Caco-2 (cell line): ENCODE results near the gene MLXIP. TPM values are rescaled to one million over a fixed set of nuclear protein-coding genes. Genes with fewer than 3 reads are reported as not detected.

Experiments
- BruUV-seq: library from RNA; stranded (reverse); fragments of 400-500 nt; replicated peaks from 2 replicates; lab custom pipeline; 2021; lab: Mats Ljungman, UMichigan
- CTCF ChIA-PET: fragments of 300-600 bp; sonication (Branson Sonifier 250); formaldehyde crosslinking; loops from one replicate; lab custom pipeline; 2022; ENCODE audit warnings: antibody characterized with exemption; lab: Charles Lee
- POLR2A ChIA-PET: fragments of 300-600 bp; sonication (Branson Sonifier 250); formaldehyde crosslinking; loops from one replicate; lab custom pipeline; 2022; ENCODE audit warnings: antibody characterized with exemption; lab: Charles Lee
- DNase-seq, 2 experiments: peaks; one replicate each; pipeline versions ENCODE4 v3.0.0 to v3.0.0-alpha.2; 2020 to 2022
- H3K27me3 ChIP-seq: replicated peaks from 2 replicates; pipeline ENCODE4 v1.6.0; 2011; ENCODE audit warnings: low read length; ENCODE audit not compliant: control insufficient read depth, insufficient read depth
- H3K36me3 ChIP-seq: 2 replicates; pipeline ENCODE4 v1.5.1; 2011; ENCODE audit warnings: low read length; ENCODE audit not compliant: control insufficient read depth, insufficient read depth
- H3K4me1 ChIP-seq: fragments of 250-450 bp; sonication (Bioruptor Pico); 2 replicates; pipeline ENCODE4 v1.5.1; 2020; ENCODE audit warnings: mild to moderate bottlenecking
- H3K4me3 ChIP-seq: 2 replicates; pipeline ENCODE4 v1.5.1; 2011; ENCODE audit warnings: low read depth, mild to moderate bottlenecking, control low read depth, low read length
- H3K9me3 ChIP-seq: fragments of 250-450 bp; sonication (Bioruptor Pico); 2 replicates; pipeline ENCODE4 v1.5.1; 2020; ENCODE audit warnings: mild to moderate bottlenecking, moderate library complexity
- H3K27ac Mint-ChIP-seq: one replicate; pipeline ENCODE4 v1.8.0; 2022; ENCODE audit warnings: mixed read lengths; ENCODE audit not compliant: unreplicated experiment
- H3K27me3 Mint-ChIP-seq: one replicate; pipeline ENCODE4 v1.8.0; 2022; ENCODE audit warnings: mixed read lengths; ENCODE audit not compliant: insufficient read depth, unreplicated experiment
- H3K36me3 Mint-ChIP-seq: one replicate; pipeline ENCODE4 v1.8.0; 2022; ENCODE audit warnings: mild to moderate bottlenecking, mixed read lengths; ENCODE audit not compliant: insufficient read depth, unreplicated experiment
- H3K4me1 Mint-ChIP-seq: one replicate; pipeline ENCODE4 v1.8.0; 2022; ENCODE audit warnings: low read depth, mixed read lengths; ENCODE audit not compliant: unreplicated experiment
- H3K4me3 Mint-ChIP-seq: one replicate; pipeline ENCODE4 v1.8.0; 2022; ENCODE audit warnings: mild to moderate bottlenecking, moderate library complexity, mixed read lengths; ENCODE audit not compliant: unreplicated experiment
- H3K9me3 Mint-ChIP-seq: one replicate; pipeline ENCODE4 v1.8.0; 2022; ENCODE audit warnings: mixed read lengths; ENCODE audit not compliant: unreplicated experiment
- intact Hi-C: fragments of 100-400 bp; cut with micrococcal nuclease; formaldehyde crosslinking; loops from one replicate; pipeline ENCODE4 v1.10.0; 2022; ENCODE audit not compliant: unreplicated experiment
- total RNA-seq: library from RNA; stranded (reverse); gene quantifications from 2 replicates; pipeline ENCODE4 v1.2.3, GENCODE V29; 2022
- TF ChIP-seq, protein P1 (sequence below), 2 experiments: fragments of 200-600 bp in 1 of 2; IDR thresholded peaks; 1 replicate in 1 of 2; 2 replicates in 1 of 2; pipeline versions ENCODE4 v1.5.1 to v1.8.0; 2011 to 2022; ENCODE audit warnings: antibody characterized with exemption in 1 of 2, control low read depth in 1 of 2, inconsistent platforms in 1 of 2, low read depth in 1 of 2, low read length in 1 of 2, mild to moderate bottlenecking in 1 of 2, moderate library complexity in 1 of 2; ENCODE audit not compliant: insufficient read depth in 1 of 2, severe bottlenecking in 1 of 2, unreplicated experiment in 1 of 2

The MLXIP gene
- total RNA-seq, 1 experiment from 2014 or later: 54.5 TPM

DNA sequence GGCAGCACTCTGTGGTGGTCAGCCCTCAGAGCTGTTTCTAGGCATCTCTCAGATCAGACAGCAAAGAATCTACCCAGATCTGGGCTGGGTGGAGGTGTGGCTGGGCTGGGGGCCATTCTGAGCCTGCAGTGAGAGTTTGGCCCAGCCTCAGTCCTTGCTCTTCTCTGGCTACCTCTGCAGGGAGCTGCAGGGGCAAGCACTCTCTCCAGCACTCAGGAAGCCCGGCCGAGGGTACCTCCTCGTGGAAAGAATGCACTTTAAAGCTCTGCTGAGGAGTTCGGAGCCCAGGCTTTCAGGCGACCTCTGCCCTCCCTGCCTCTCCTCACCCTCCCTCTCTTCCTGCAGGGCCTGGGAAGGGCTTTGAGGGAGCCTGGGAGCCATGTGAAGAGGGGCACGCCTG is 64.3 kb downstream of the MLXIP start:
- no peak for DNase-seq
- Histone ChIP-seq H3K4me3 (no peak overlapping the region), H3K36me3 (no peaks in the 10 kb centered on the region; the same call in none of the 2 replicates), H3K27me3 (no peaks in the 10 kb centered on the region), H3K4me1 (no peaks in the 10 kb centered on the region), H3K9me3 (no peaks in the 10 kb centered on the region)
- CTCF ChIA-PET: no interaction called here
- Mint-ChIP-seq H3K4me3 (no peak overlapping the region), H3K27ac (no peak overlapping the region), H3K9me3 (no peaks in the 10 kb centered on the region), H3K36me3 (peaks cover 24% of the 10 kb centered on the region), H3K4me1 (no peaks in the 10 kb centered on the region), H3K27me3 (no peaks in the 10 kb centered on the region)
- no TSS peak for BruUV-seq
- TF ChIP-seq, protein P1, sequence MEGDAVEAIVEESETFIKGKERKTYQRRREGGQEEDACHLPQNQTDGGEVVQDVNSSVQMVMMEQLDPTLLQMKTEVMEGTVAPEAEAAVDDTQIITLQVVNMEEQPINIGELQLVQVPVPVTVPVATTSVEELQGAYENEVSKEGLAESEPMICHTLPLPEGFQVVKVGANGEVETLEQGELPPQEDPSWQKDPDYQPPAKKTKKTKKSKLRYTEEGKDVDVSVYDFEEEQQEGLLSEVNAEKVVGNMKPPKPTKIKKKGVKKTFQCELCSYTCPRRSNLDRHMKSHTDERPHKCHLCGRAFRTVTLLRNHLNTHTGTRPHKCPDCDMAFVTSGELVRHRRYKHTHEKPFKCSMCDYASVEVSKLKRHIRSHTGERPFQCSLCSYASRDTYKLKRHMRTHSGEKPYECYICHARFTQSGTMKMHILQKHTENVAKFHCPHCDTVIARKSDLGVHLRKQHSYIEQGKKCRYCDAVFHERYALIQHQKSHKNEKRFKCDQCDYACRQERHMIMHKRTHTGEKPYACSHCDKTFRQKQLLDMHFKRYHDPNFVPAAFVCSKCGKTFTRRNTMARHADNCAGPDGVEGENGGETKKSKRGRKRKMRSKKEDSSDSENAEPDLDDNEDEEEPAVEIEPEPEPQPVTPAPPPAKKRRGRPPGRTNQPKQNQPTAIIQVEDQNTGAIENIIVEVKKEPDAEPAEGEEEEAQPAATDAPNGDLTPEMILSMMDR (IDR thresholded peaks at IDR 0.05; ENCODE audit: insufficient read depth in 1 of 2, low read depth in 1 of 2, low read length in 1 of 2, severe bottlenecking in 1 of 2, unreplicated experiment in 1 of 2): no peak
- intact Hi-C loops: no loop called here
- POLR2A ChIA-PET: no interaction called here

DNA sequence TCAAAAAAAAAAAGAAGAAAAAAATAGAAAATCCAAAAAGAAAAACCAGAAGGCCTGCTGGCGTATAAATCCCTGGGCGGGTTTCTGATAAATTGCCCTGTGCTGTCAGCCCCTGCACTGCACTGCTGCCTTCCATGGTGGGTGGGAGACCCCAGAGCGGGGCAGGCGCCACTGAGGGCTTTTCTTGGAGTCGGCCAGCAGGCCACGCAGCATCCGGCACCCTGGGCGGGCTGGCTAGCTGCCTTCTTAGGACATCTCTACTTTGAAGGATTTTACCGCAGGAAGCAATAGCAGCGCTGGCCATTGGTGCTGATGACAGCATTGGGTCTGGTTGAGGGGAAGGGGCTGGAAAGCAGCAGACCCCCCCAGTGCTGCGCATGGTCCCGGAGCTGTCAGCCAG is 66.3 kb downstream of the MLXIP start:
- Histone ChIP-seq H3K4me3 (no peak overlapping the region), H3K4me1 (no peaks in the 10 kb centered on the region), H3K27me3 (no peaks in the 10 kb centered on the region), H3K36me3 (no peaks in the 10 kb centered on the region; the same call in none of the 2 replicates), H3K9me3 (no peaks in the 10 kb centered on the region)
- Mint-ChIP-seq H3K27me3 (no peaks in the 10 kb centered on the region), H3K27ac (no peak overlapping the region), H3K4me1 (no peaks in the 10 kb centered on the region), H3K9me3 (no peaks in the 10 kb centered on the region), H3K36me3 (peaks cover 15% of the 10 kb centered on the region), H3K4me3 (no peak overlapping the region)
- ChIA-PET POLR2A (no interaction called here), CTCF (no interaction called here)
- TSS peak; percentile 13 for BruUV-seq
- TF ChIP-seq, protein P1 (IDR thresholded peaks at IDR 0.05; ENCODE audit: insufficient read depth in 1 of 2, low read depth in 1 of 2, low read length in 1 of 2, severe bottlenecking in 1 of 2, unreplicated experiment in 1 of 2): no peak
- DNase-seq: no peak
- intact Hi-C loops: no loop called here

DNA sequence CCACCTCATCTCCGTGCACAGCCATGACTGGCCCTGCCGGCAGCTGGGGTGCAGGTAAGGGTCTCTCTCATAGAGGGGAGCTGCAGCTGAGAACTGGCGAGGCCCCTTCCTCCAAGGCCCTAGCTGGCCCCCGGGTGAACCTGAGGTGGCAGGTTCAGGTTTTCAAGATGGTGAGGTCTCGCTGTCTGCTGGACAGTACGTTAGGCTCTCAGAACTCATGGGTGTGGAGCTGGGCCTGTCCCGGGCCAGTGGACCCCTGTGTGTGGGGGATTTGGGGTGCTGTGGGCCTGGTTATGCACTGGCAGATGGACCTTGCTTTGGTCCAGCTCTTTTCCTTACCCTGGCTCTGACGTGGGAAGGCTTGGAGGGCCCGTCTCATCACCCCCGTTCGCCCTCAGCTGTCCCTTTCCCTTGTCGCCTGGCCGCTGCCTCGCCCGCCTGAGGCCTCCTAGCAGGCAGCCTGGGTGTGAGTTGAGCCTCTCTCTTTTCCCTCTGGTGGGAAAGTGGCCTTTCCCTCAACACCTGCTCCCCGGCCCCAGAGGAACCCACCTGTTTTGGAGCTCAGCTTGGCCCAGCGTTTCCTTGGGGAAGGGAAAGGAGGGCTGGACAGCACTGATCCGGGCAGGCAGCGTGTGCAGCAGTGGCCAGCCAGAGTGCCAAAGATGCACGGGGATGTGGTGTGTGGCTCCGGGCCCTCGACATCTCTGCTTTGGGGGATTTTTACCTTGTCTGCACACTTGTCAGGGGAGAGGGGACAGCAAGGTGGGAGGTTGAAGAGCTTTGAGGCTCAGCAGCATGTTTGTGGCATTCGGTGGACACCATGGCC is 67.2 kb downstream of the MLXIP start:
- Histone ChIP-seq H3K9me3 (no peaks in the 10 kb centered on the region), H3K4me1 (no peaks in the 10 kb centered on the region), H3K27me3 (no peaks in the 10 kb centered on the region), H3K4me3 (no peak overlapping the region), H3K36me3 (no peaks in the 10 kb centered on the region; the same call in none of the 2 replicates)
- Mint-ChIP-seq H3K27me3 (no peaks in the 10 kb centered on the region), H3K4me1 (no peaks in the 10 kb centered on the region), H3K36me3 (peaks cover 15% of the 10 kb centered on the region), H3K9me3 (no peaks in the 10 kb centered on the region), H3K4me3 (no peak overlapping the region), H3K27ac (no peak overlapping the region)
- TF ChIP-seq, protein P1 (IDR thresholded peaks at IDR 0.05; ENCODE audit: insufficient read depth in 1 of 2, low read depth in 1 of 2, low read length in 1 of 2, severe bottlenecking in 1 of 2, unreplicated experiment in 1 of 2): no peak
- CTCF ChIA-PET: no interaction called here
- POLR2A ChIA-PET: no interaction called here
- no peak for DNase-seq
- intact Hi-C loops: no loop called here
- no TSS peak for BruUV-seq
